Frontal cortex (tissue), 4 donors: ENCODE data around the gene CD300A. TPM values are rescaled to one million over a fixed set of nuclear protein-coding genes. Genes with fewer than 3 reads are reported as not detected.

Experiments used
- DNase-seq, 2 donors: peaks; one replicate each; pipeline ENCODE4 v3.0.0; 2012; ENCODE audit warnings: low spot score in 2 of 2
- FAIRE-seq: peaks from 2 replicates; lab custom pipeline; 2012; peaks lifted over from hg19 to GRCh38; lab: Jason Lieb, UNC
- small RNA-seq: library from RNA; depleted of rRNA; stranded (forward); fragments of <200 nt; gene quantifications from one replicate; pipeline ENCODE3, GENCODE V24; 2014
- total RNA-seq: library from RNA; depleted of rRNA; stranded (reverse); fragments of >200 nt; gene quantifications from one replicate; pipeline ENCODE4 v1.2.3, GENCODE V29; 2014
- donor health status: control.
- donor health status: control.
- donor health status: control.

The CD300A gene
- total RNA-seq, 1 donor from 2014 or later, result 2.4 TPM

DNA sequence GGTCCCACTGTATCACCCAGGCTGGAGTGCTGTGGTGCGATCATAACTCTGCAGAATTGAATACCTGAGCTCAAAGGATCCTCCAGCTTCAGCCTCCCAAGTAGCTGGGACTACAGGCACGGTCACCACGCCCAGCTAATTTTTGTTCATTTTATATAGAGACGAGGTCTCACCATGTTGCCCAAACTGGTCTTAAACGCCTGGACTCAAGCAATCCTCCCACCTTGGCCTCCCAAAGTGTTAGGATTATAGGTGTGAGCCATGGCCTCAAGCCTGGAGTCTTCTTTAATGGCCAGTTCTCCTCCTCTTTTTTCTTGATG lies 64.4 kb downstream of the CD300A start:
- DNase-seq, result no peak
- FAIRE-seq, result no peak

- DNase-seq, result no peak
- FAIRE-seq, result no peak
Measured at GRCh38 chr17:74531231-74531761, 64.9 kb downstream of the CD300A start, which contains the start of gene CD300LB. Gene CD300LB (minus strand): TSS chr17:74531475. CDS start chr17:74531350, 125 bp downstream.

- FAIRE-seq, result no peak
- no peak for DNase-seq
Measured at GRCh38 chr17:74532115-74532514, 65.7 kb downstream of the CD300A start.

Small RNA genes lying within 50 kb of the gene (small RNA-seq; reads per million reads assigned to genes)
- gene RNA5SP448, result not detected

Other genes with a start within 250 kb of the CD300A start
- not detected for gene DNAI2, start 192.4 kb upstream of the CD300A start, total RNA-seq
- gene KIF19, start 140.4 kb upstream of the CD300A start, total RNA-seq, result not detected
- 5.3 TPM for gene BTBD17, start 104.8 kb upstream of the CD300A start, total RNA-seq
- not detected for gene GPR142, start 99.1 kb upstream of the CD300A start, total RNA-seq
- 5.3 TPM for gene GPRC5C, start 34.5 kb upstream of the CD300A start, total RNA-seq
- not detected for gene CD300LB, start 64.8 kb downstream of the CD300A start, total RNA-seq
- gene CD300C, start 79.5 kb downstream of the CD300A start, total RNA-seq, result not detected
- gene CD300H, start 100.9 kb downstream of the CD300A start, total RNA-seq, result not detected
- not detected for gene CD300LD, start 125.6 kb downstream of the CD300A start, total RNA-seq
- under 0.01 TPM for gene CD300E, start 157.1 kb downstream of the CD300A start, total RNA-seq
- gene CD300LF, start 246.3 kb downstream of the CD300A start, total RNA-seq, result 0.41 TPM